GM18505 (cell line): ENCODE data around the gene RNF175.

ENCODE experiments used
- ATAC-seq: cut with Tn5 transposase; IDR thresholded peaks from one replicate; pipeline ENCODE4 v1.9.1; 2021; ENCODE audit not compliant: unreplicated experiment
- POLR2A ChIP-seq: IDR thresholded peaks from 4 replicates; pipeline ENCODE4 v1.6.1; 2011; ENCODE audit warnings: borderline replicate concordance; ENCODE audit not compliant: insufficient read depth, insufficient read length; ENCODE audit errors: extremely low read depth

RNF175 gene

DNA sequence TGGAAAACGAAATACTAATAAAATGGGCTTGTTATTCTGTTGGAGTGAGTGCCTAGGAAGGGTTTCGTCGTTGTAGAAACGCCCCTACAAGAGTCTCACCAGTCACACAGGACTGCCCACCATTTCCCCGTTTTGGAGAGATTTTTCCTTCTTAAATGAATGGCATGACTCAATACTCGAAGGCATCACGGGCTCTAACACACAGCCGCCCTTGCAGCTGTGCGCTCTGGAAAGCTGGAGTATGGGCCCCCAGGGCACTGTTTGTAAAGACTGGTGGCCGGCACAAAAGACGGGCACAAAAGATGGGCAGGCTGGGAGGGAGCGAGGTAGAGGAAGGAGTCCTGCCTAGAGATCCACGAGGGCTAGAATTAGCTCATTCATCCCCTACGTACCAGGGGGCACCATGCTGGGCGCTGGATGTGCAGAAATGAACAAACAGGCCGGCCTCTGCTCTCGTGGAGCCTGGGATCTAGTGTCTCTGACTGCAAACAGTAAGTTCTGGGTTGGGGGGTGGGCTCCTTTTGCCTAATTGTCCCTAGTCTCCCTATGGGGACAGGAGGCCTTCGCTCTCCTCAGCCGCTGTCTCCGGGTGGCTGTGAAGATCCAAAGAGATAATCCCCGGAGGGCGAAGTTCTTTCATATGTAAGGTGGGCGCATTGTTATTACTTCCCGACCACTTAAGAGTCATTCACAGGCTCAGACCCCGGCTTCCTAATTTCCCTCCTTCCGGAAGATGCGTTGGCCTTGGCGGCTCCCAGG, 30.1 kb upstream of the RNF175 start:
- no peak for ATAC-seq
- no peak for TF ChIP-seq POLR2A

DNA sequence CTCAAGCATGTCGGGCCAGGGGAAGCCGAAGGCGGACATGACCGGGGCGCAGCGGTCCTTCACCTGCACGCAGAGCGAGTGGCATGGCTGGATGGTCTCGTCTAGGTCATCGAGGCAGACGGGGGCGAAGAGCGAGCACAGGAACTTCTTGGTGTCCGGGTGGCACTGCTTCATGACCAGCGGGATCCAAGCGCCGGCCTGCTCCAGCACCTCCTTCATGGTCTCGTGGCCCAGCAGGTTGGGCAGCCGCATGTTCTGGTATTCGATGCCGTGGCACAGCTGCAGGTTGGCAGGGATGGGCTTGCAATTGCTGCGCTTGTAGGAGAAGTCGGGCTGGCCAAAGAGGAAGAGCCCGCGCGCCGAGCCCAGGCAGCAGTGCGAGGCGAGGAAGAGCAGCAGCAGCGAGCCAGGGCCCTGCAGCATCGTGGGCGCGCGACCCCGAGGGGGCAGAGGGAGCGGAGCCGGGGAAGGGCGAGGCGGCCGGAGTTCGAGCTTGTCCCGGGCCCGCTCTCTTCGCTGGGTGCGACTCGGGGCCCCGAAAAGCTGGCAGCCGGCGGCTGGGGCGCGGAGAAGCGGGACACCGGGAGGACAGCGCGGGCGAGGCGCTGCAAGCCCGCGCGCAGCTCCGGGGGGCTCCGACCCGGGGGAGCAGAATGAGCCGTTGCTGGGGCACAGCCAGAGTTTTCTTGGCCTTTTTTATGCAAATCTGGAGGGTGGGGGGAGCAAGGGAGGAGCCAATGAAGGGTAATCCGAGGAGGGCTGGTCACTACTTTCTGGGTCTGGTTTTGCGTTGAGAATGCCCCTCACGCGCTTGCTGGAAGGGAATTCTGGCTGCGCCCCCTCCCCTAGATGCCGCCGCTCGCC, 28.8 kb upstream of the RNF175 start, which contains the start of gene SFRP2:
Gene SFRP2, minus strand, starts transcription at position 671 of the 864 bp plus-strand sequence. Its CDS starts 248 bp downstream, at position 423.
- TF ChIP-seq POLR2A: no peak
- no peak for ATAC-seq

DNA sequence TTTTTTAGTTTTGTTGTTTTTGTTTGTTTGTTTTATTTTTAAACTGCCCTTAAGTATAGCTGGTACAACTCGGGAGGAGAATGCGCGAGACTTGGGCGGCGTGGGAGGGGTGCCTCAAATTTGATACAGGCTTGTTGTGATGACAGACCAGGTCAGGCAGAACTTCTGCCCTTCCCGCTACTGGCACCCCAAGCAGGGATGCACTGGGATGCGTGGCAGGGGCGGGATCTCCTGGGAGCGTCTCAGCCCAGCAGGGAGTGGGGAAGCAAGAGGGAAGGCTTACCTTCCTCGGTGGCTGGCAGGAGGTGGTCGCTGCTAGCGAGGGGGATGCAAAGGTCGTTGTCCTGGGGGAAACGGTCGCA, 28.2 kb upstream of the RNF175 start:
- no peak for ATAC-seq
- TF ChIP-seq POLR2A: no peak

DNA sequence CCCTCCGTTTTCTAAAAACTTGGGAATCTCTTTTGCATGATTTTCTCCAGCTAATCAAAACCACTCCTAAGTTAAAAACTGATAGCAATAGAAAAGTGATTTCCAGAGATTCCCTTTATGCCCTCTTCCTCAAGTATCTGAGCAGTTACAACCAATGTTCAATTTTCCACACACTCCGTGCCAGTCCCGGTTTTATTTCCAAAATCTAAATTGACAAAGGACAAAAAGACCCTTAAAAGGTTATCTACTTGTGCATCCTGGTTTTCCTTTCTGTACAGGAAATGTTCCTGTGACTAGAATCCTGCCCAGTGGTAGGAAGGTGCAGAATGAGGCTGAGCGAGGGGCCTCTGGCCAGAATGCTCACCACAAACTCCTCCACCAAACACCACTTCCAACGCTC, 27.8 kb upstream of the RNF175 start:
- no peak for TF ChIP-seq POLR2A
- ATAC-seq: no peak

DNA sequence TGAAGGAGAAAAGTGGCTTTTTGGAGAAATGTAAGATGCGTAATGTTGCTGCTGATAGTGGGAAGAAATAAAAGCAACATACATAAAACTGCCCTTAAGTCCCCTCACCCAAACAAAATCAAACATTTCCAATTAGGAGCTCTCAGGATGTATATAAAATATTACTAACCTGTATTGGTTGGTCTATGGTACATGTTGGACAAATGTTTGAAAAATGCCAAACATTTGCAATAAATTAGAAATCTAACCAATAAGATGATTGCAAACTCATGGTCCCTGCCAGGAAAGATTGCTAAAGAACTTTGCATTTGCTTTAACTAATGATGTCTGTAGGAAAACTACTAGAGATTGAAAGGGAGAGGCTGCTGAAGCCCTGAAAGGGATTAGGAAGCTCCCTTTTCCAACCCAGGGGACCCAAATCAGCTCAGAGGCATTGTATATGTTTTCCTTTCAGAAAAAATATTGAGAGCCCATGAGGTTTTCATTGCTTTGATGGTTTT, 27.3 kb upstream of the RNF175 start:
- no peak for TF ChIP-seq POLR2A
- no peak for ATAC-seq

DNA sequence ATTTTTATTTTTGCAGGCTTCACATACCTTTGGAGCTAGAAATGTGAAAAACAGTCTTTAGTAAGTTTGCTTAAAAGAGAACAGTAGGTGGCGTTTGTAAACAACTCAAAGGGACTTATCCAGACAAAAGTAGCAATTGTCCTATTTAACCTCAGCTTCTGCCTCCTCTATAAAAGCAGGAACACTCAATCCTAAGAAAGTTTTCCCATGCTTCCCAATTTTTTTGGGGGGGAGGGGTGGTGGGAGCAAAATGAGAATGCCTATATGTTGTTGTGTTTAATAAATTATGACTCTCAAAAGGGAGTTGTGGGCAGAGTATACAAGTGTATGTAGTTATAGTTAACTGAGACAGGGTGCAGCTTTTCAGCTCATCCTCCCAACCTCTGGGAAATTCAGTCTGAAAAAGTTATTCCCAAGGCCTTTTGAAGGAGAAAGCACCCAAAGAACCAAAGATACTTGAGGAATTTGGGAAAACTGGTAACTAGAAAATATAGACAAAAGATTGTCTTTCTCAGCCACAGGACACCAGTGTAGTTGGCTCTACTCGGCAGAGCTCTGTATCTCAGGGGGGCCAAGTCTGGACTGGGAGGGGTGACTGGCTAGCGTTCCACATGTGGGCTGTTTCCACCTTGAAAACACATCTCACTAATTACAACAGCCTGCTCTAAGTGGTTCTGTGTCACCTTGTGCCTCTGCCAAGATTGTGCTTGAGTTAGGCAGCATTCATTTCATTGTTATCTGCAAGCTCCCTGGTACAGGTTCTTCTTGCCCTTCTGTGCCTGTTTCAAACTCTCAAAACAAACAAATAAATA, 26.3 kb upstream of the RNF175 start:
- no peak for ATAC-seq
- TF ChIP-seq POLR2A: no peak

DNA sequence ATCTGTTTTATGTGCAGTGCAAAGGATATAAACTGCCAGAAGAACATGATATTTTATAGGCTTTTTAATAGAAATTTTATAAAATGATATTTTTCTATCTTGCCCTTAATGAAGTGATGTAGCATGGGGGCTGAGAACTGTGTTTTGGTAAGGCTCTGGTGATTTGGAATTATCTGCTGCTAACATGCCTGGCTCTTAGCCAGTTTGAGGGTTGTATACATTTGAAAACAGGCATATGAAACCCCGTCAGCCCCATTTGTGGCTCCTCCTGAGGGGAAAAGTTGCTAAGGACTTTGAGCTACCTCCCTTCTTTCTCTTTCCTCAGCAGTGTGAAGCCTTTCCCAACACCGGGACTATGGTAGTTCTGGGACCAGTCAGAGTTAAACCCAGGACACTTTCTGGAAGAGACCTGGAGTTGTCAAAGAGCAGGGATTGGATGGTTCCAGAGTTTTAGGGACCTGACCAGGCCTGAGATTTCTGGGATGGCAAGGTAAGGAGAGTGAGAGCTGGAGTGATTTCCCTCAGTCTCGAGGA, 24.4 kb upstream of the RNF175 start:
- no peak for ATAC-seq
- no peak for TF ChIP-seq POLR2A

DNA sequence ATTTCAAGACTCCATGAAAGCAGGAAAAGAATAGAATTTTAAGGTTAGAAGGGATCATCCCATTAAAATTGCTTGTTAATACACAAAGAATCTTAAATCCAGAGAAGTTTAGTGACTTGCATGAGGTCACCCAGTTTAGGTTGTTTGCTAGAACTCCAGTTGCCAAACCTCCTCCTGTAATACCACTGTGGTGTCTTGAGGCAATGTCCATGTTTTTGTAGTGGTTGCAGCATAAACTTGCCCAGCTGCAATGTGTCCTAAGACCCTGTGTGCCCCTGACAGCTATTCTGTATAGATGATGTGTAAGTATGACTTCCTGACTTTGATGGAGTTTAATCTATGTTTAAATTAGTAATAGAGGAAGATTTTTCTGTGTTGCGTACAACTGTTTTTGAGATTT, 22.8 kb upstream of the RNF175 start:
- no peak for ATAC-seq
- TF ChIP-seq POLR2A: no peak

DNA sequence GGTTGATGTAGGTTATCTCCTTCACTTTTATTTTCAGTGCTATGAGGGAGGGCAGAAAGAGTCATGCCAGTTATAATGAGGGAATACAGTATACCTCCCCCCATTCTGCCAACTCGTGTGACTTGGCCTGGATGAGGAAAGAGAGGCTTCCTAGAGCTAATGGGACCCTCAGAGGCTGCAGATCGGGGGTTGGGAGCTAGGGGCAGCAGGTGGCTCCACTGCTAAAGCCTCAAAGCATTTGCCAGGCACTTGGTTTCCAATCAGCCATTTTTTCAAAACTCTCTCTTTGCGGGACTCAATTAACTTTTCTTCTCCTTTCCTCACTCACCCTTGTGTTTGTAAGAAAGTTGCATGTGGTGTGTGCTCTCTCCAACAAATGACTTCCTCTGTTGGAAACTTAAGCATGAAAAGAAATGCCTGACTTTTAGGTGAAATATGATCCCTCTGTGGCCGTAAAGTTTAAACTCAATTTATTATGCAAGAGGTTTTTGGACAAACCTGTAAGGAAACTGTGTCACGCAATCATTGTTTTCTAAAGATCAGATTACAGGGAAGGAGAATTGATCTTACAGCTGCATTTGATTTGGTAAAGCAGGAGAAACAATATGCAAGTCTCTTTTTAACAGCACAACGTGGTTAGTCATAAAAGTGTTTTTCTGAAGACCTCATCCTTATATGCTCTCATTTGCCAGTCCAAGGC, 22.0 kb upstream of the RNF175 start:
- no peak for TF ChIP-seq POLR2A
- no peak for ATAC-seq

DNA sequence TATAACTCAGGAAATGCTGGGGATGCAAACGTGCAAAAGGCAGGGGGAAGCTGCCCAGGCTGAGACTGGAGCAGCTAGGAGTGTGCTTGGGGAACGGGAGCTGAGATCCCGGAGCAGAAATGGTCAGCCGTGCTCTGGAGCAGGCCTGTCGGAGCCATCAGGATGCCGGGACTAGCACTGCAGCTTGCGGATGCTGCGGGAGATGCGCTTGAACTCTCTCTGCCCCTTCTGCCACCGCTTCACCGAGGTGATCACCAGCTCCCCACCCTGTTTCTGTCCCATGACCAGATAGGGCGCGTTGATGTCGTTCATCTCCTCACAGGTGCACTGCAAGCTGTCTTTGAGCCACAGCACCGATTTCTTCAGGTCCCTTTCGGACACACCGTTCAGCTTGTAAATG, 21.5 kb upstream of the RNF175 start:
- peak; percentile 15 for ATAC-seq
- no peak for TF ChIP-seq POLR2A

DNA sequence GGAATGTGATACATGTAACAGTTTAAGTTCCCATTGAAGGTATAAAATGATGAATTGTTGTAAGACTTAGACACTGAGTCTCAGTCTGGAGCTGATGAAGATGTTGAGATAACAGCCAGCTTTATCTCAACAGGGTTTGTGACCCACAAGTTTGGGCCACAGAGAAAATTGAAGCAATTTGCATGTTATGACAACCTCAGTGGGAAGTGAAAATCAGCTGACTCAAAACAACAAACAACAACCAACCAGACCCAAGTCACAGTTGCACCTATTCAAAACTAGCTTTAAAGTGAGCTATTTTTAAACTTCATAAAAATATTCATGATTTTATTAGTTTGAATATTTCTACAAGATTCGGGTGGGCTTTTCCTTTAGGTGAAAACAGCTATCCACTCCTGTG, 21.1 kb upstream of the RNF175 start:
- ATAC-seq: peak; percentile 63
- TF ChIP-seq POLR2A: no peak

DNA sequence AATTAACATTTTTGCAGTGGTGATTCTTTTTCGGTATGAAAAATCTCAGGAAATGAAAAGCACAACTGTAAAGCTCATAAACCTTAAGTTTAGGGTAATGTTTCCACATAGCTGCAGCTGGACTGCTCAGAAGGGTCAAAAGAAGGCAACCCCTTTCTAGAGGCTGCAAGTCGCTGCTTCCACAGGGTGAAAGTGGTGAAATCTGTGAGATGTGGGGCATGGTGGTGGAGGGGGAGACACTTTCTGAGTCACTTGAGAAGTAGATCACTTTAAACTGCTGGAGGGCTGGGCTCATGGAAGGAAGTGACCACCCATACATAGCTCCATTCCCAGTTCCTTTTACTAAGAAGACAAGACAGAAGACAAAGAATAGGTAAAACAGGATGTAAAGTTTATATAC, 20.4 kb upstream of the RNF175 start:
- no peak for ATAC-seq
- no peak for TF ChIP-seq POLR2A
